GM12865 (cell line): Measurements from ENCODE around the gene AGBL4.

Source experiments
- DNase-seq: peaks from one replicate; pipeline ENCODE4 v3.0.0; 2010; ENCODE audit warnings: low read depth
- H3K4me3 ChIP-seq: 2 replicates; pipeline ENCODE4 v1.5.1; 2011; ENCODE audit warnings: mild to moderate bottlenecking, low read depth, low read length, control low read depth
- TF ChIP-seq, protein P1 (sequence below): IDR thresholded peaks from 2 replicates; pipeline ENCODE4 v1.5.1; 2011; ENCODE audit warnings: low read length, control low read depth, low read depth, inconsistent platforms; ENCODE audit not compliant: insufficient read depth; ENCODE audit errors: missing control alignments

Gene AGBL4

DNA sequence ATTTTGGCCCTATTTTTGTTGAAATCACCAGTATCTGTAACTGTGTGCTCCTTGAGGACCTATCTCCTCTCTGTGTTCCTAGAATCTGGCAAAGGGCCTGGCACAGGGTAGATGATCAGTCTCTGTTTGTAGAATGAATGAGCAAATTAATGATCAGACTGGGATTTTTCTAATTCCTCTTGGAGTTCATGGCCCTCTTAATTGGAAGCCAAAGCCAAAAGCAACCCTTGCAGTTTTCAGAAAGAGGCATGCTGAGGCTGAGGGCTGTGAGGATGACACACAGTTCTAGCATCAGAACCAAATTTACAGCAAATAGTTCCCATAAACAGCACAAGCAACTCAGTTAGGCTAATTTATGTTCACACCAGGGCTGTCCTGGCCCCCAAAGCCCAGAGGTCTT, 1136.0 kb downstream of the AGBL4 start:
- H3K4me3 ChIP-seq: no peak overlapping the region
- TF ChIP-seq, protein P1, sequence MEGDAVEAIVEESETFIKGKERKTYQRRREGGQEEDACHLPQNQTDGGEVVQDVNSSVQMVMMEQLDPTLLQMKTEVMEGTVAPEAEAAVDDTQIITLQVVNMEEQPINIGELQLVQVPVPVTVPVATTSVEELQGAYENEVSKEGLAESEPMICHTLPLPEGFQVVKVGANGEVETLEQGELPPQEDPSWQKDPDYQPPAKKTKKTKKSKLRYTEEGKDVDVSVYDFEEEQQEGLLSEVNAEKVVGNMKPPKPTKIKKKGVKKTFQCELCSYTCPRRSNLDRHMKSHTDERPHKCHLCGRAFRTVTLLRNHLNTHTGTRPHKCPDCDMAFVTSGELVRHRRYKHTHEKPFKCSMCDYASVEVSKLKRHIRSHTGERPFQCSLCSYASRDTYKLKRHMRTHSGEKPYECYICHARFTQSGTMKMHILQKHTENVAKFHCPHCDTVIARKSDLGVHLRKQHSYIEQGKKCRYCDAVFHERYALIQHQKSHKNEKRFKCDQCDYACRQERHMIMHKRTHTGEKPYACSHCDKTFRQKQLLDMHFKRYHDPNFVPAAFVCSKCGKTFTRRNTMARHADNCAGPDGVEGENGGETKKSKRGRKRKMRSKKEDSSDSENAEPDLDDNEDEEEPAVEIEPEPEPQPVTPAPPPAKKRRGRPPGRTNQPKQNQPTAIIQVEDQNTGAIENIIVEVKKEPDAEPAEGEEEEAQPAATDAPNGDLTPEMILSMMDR: no peak
- DNase-seq: no peak

DNA sequence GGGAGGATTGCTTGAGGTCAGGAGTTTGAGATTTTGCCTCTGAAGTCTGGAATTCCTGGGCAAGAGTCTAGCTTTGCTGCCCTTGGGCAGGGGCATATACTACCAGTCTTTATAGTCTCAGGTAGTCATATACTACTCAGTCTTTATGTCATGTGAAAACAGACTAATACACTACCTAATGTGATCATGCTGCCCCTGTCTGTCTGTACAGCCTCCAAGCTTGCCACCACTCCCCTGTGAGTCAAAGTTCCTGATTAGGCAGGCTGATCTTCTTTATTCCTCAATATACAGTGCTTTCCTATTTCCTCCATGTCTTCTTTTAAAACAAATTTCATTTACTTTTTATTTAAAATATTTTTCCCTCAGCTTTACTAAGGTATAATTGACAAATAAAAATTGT, 1141.7 kb downstream of the AGBL4 start:
- TF ChIP-seq, protein P1: no peak
- no peak for DNase-seq
- no peak overlapping the region for H3K4me3 ChIP-seq

DNA sequence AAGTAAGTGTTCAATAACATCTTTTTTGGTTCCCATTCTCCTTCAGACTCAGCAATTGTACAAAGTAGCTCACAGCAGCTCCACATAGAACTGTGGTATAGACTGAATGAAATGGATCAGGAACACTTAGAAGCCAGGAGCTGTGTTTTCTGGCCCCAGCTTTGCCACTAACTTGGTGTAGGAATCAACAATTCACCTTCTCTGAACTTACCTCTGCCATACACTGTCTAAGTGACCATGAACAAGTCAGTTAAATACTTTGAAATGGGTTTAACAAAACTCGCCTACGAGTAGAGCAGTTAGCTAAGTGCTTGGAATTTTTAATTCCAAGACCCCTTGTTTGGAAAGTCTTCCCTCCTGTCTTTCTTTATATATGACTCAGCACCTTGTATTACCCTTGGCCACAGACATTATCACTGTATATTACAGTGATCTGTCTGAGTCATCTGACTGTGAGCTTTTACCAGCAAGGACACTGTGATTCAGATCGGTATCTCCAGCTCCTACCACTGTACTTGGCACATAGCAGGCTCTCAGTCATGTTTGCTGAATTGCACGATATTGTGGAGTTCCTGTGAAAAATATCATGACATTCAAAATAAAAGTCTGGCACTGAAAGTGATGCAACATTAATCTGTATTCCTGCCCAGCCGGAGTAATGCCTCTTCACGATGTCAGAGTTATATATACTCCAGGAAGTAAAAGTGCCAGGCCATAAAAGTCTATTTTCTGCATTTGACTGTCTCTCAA, 1145.4 kb downstream of the AGBL4 start:
- no peak for DNase-seq
- TF ChIP-seq, protein P1: no peak
- no peak overlapping the region for H3K4me3 ChIP-seq

DNA sequence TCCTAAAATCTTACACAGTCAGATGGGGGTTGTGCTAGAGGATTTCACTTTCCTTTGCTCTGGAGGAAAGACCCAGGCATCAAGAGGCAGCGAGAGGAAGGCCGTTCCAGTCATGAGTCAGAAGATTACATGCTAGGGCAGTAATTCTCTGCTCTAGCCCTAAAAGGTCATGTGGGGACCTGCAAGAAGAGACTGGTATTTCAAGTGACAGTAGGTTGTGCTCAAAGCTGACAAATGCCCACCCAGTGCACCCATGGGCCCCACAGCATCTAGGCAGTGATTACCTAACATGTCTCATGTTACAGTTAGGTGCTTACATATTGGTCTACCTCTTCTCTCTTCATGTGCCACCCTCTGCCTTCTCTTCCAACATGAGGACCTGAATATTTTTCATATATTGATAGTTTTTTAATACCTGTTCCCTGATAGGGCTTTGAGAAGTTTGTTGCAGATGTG, 1147.4 kb downstream of the AGBL4 start:
- TF ChIP-seq, protein P1: no peak
- no peak overlapping the region for H3K4me3 ChIP-seq
- DNase-seq: no peak

DNA sequence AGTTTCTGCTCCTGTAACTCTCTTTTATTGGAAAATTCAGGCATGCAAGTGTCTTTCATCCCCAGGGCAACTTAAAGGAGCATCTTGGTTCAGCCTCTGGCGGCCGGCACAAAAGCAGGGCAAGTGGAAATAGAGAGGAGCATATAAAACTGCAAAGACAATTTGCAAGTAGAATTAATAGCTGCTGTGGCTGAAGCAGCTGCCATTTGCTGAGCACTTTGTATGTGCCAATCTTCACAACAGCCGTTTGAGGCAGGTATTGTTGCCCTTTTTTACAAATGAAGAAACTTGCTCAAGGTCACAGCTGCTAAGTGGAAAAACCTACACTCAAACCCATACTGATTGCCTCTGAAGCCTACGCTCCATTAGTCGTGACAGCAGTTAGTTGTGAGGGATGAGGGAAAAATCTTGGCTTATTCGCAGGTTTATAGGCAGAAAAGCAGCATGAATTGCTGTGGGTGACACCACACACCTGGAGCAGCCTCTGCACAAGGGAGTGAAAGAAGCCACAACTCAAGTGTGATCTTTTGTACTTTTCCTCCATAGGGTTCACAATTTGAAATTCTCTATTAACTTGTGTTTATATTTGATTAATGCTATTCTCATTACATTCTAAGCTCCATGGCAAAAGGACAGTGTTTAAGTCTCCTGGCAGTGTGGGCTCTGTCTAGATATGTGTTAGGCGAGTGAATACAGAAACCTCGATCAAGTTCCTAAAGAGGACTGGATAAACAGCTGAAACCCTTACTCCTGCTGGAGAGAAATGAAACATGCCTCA, 1148.0 kb downstream of the AGBL4 start:
- no peak overlapping the region for H3K4me3 ChIP-seq
- TF ChIP-seq, protein P1: no peak
- DNase-seq: no peak

DNA sequence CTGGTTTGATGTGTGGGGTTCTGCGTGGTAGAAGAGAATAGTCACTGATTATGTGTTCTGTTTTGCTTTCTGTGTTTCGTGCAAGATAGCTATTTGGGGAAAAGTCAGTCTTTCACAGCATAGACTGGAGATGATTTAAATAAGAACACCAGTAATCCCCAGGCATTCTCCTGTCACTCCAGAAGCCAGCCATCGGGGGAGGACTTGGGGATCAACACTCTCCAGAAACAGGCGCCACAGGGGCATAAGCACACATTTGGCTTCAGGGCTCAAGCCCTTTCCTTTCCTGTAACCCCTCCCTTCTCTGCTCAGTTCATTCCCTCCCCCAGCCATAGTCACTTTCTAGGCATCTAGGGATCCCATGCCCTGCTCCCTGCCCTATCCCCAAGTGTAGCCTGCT, 1149.8 kb downstream of the AGBL4 start:
- no peak overlapping the region for H3K4me3 ChIP-seq
- TF ChIP-seq, protein P1: no peak
- no peak for DNase-seq

DNA sequence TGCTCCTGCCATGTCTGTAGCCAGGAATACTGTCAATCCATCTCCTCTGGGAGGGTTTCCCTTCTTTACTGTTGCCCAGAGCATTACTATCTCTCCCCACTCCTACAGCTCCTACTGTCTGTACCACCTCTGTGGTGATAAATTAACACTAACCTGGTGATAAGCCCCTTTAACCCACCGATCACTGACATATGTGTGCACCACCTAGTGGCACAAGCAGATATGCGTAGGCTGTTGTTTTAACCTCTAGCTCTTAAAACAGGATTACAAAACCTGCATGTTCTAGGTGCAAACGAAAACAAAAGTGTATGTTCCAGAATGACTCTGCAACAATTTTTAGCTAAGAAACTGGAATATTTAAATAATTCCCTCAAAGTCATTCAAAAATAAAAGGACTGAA, 1153.2 kb downstream of the AGBL4 start:
- H3K4me3 ChIP-seq: no peak overlapping the region
- TF ChIP-seq, protein P1: peak; percentile 61
- DNase-seq: peak; percentile 45
